ENCODE results near the gene IFFO2. TPM values are rescaled to one million over a fixed set of nuclear protein-coding genes. Genes with fewer than 3 reads are reported as not detected.

IFFO2 gene
- total RNA-seq, 1 experiment from 2014 or later = 3.5 TPM

- DNase-seq (ENCODE audit: low spot score) = no peak
Measured at GRCh38 chr1:18919197-18919905, 37.1 kb downstream of the IFFO2 start.

GRCh38 chr1:18918417-18918816 lies 38.1 kb downstream of the IFFO2 start:
- no peak for DNase-seq (ENCODE audit: low spot score)

- no peak for DNase-seq (ENCODE audit: low spot score)
Measured at GRCh38 chr1:18917071-18917799, 39.2 kb downstream of the IFFO2 start.

DNA sequence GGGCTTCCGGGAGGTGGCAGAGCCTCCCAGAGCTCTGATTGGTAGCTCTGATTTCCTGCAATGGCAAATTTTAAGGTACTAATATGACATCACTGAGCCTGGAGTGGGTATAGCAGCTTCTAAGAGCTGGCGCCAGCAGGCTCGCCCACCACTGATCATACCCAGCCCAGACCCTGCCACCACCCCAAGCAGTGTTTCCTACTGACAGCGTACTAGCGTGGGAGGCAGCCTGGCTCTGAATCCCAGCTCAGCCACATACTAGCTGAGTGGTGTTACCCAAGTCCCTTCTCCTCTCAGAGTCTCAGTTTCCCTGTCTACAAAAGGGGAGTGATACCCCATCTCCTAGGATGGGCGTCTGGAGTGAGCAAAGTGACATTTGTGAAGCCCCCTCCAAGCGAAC lies 41.1 kb downstream of the IFFO2 start:
- DNase-seq (ENCODE audit: low spot score) = no peak

DNA sequence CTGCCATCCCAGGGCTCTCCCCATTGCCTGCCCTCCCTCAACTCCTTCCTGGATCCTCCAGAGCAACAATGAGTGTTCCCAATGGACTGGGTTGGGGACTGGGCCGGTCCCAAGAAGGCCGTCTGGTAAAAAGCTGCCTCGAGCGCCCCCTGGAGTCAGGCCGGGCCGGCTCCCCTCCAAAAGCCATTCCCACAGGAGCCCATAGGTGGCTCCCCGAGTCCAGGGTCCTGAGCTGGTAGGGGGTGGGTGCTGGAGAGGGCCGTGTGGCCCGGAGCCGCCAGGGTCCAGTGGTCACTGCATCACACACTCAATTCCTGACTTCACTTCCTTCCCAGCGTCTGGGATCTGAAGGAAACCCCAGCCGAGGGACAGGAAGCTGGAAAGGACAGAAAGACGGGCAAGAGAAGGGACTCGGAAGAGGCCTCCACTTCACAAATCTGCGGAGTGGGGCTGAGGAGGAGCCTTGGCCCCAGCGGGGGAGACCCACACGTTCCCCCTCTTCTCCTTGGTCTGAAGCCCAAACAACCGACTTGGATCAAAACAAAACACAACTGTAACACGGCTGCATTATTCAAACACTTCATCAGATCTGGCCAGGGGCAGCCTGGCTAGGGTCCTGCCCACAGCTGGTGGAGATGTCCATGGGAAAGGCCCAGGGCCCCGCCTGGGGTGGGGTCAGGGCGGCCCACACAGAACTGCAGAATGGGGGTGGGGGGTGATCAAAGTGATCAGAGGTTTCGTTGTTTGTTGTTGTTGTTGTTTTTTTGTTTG lies 43.2 kb downstream of the IFFO2 start:
- peak; percentile 63 for DNase-seq (ENCODE audit: low spot score)

DNA sequence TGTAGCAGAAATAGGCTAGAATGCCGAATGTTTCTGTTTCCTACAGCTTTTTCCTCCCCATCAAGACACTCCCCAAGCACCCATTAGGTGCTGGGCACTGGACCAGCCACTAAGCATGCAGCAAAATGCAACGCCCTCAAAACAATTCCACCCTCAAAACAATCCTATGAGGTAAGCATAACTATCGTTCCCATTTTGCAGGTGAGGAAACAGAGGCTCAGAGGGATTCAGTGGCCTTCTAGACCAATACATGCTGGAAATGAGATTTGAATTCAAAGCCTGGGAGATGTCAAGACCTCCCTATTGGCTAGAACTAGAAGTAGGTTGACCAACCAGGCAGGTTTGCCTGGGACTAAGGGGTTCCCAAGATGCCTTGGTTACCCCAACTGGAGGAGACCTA lies 43.9 kb downstream of the IFFO2 start:
- DNase-seq (ENCODE audit: low spot score) = no peak

DNA sequence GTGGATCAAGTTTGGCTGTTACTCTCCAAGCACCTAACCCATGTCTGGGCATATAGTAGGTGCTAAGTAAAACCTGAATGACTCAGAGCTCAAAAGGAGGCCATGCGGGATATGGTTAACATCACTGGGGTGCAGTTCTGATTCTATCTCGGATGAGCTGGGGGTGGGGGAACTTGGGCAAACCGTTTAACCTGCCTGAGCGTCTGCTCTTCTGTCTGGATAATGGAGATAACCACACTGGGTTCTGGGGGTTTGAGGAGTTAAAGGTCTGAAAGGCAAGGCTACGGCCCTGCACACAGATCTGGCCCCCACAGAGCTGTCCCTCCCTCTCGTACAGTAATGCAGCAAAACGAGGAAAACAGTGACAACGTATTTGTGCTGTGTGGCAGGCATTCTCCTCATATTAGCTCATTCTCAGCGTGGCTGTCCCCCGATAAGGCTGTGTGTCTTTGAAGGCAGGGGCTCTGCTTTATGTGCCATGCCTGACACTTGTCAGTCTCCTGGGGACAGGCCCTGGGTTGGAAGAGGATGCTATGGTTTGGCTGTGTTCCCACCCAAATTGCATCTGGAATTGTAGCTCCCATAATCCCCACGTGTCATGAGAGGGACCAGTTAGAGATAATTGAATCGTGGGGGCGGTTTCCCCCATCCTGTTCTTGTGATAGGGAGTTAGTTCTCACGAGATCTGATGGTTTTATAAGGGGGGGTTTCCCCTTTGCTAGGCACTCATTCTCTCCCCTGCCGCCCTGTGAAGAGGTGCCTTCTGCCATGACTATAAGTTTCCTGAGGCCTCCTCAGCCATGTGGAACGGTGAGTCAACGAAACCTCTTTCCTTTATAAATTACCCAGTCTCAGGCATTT lies 47.3 kb downstream of the IFFO2 start:
- no peak for DNase-seq (ENCODE audit: low spot score)

DNA sequence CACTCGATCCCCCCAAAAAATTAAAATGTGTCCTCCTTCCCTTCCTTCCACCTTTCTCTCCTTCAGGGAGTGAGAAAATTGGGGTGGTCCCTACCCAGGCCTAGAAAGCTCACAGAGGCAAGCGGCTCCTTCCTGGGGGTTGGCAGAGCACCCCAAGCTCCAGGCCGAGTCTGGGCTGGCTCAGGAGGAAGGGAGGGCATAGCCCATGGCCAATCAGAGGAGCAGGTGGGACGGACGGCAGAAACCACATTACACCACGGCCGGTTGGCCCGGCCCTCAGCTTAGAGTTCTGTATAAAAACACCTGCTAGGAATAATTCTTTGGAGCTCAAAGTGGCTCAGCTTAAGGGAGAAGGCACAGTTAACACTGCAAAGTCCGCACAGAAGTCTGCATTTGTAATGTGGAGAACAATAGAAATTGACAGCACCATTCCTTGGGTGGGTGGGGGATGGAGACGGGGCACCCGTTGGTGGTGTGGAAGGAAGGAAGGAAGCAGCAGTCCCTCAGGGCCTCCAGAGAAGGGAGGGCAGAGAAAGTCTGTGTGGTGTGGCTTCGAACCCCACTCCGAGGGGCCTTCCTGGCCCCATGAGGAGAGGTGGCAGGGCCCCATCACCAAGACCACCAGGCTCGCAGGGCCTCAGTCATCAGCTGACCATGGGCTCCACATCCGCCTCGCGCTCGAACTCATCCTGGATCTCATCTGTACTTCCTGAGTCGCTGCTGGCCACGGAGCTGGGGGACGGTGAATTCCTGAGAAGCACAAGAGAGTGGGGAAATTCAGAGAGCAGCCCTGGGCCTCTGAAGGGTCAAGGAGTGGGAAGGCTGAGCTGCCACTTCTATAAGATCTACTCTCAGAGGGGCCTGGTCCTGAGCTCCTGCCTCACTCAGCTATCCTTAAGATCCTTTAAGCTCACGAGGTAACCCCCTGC lies 48.3 kb downstream of the IFFO2 start:
- DNase-seq (ENCODE audit: low spot score) = no peak

GRCh38 chr1:18907021-18907916 lies 49.2 kb downstream of the IFFO2 start:
- peak; percentile 29 for DNase-seq (ENCODE audit: low spot score)

- DNase-seq (ENCODE audit: low spot score) = no peak
Measured at GRCh38 chr1:18903291-18903756, 53.2 kb downstream of the IFFO2 start.

DNA sequence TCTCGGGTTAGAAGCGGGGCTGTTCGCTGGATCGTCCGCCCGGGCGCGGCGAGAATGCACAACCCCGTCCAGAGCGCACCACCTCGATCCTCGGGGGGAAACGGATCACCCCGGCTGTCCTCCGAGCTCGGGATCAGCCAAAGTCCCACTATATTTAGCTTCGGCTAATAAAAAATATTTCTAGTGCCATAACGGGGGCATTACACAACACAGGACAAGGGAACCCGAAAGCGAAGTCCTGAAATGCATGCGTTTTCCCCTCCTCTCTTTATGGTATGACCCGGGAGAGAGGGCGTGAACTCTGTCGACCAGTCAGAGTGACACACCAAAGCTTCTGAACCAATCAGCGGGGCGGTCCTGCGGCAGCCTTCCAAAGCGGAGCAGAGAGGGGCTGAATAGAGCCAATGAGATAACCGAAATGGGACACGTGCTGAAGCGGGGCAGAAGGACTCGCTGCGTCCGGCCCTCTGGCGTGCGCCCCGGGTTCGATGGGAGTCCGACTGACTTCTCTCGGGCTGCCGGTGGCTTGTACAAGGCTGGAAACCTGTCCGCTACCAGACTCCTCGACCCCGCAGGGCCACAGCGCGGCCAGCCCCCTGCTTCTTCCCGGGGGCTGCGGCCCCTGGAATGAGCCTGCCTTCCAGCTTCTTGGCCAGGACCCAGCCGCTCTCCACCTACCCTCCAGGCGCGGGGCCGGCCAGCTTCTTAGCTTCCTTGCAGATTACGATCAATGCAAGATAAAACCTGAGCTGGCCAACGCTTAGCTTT lies 53.8 kb downstream of the IFFO2 start, which contains the start of gene ALDH4A1:
TSS of gene ALDH4A1 (minus strand) at position 33 of the 768 bp plus-strand sequence. CDS start at position 1, 32 bp downstream.
- peak; percentile 98 for DNase-seq (ENCODE audit: low spot score)

GRCh38 chr1:18901952-18902522 lies 54.4 kb downstream of the IFFO2 start:
- no peak for DNase-seq (ENCODE audit: low spot score)

DNA sequence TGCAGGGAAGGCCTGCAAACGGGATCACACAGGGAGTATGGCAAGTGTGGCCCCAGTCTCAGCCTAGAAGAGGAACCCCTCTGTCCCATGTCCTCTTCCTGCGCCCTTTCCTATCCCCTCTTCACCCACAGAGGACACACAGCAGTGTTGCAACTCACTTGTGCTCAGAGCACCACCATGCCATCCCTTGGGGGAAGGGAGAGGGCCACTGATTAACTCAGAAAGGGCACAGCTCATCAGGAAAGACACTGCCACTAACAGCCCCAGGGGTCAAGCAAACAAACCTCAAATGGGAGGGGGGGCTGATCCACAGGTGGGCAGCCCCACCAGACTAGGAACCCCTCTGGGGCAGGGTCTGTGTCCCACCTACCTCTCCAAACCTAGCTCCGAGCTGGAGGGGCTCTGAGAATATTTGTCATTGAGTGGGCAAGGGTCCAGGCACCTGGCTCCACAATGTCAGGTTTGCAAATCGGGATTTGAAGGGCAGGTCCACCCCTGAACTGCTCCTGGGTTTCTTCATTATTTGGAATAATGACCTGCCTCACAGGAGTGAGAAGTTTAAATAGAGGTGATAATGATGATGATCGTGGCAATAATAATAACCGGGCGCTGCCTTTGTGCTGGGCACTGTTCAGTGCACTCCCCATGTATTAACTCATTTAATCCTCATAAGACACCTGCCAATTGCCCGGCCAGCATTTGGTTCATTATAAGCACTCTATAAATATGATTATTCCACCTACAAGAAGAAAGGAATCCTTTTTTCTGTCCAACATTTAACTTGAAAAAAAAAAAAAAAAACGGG lies 55.1 kb downstream of the IFFO2 start:
- no peak for DNase-seq (ENCODE audit: low spot score)

GRCh38 chr1:18900303-18900841 lies 56.1 kb downstream of the IFFO2 start:
- no peak for DNase-seq (ENCODE audit: low spot score)

DNA sequence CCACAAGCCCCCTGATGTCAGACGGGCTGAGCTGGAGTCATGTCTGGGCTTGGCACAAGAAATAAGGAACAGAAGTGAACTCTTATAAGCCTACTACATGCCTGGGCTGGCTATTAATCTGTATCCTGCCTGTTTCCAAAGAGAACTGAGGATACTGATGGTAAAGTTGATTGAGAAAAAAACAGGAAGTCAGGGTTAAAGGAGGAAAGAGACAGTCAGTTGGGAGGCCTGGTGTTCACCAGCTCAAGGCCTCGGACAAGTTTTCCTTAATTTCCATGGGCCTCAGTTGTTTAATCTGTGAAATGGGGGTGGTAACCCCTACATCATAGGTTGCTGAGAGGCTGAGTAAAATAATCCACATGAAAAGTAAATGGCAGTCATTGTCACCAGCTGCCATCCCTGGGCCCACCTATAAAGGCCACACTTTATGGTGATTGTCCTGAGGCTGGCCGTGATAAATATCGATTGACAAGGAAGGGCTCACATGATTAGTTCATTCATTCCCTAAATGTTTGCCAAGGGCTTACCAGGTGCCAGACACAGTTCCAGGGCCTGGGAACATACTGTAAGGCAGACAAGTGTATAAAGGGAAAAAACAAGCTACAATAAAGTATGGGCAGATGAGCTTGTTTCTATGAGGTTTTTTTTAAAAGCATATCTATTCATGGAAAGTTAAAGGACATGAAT lies 57.0 kb downstream of the IFFO2 start:
- DNase-seq (ENCODE audit: low spot score) = no peak

GRCh38 chr1:18898567-18898966 lies 57.9 kb downstream of the IFFO2 start:
- DNase-seq (ENCODE audit: low spot score) = no peak

Measured in H4 (cell line).